AG04450 (cell line): ENCODE data around the gene STK33. TPM values are rescaled to one million over a fixed set of nuclear protein-coding genes. Genes with fewer than 3 reads are reported as not detected.

Experiments used
- CTCF ChIA-PET: fragments of 300-600, 350-600 bp; formaldehyde crosslinking; extraction: SDS; loops from one replicate; lab custom pipeline; 2022; ENCODE audit warnings: antibody characterized with exemption, inconsistent platforms; lab: Charles Lee
- POLR2A ChIA-PET: fragments of 350-600 bp; formaldehyde crosslinking; extraction: SDS; loops from one replicate; lab custom pipeline; 2021; ENCODE audit warnings: antibody characterized with exemption, inconsistent platforms; lab: Yijun Ruan, JAX
- DNase-seq: peaks from one replicate; pipeline ENCODE4 v3.0.0-alpha.2; 2011; ENCODE audit warnings: low read depth, low spot score
- H3K27ac ChIP-seq: one replicate; pipeline ENCODE4 v1.5.1; 2012; ENCODE audit warnings: low read depth, low read length, control low read depth
- H3K27me3 ChIP-seq: one replicate; pipeline ENCODE4 v1.6.0; 2012; ENCODE audit warnings: low read length; ENCODE audit not compliant: control insufficient read depth, insufficient read depth
- H3K4me3 ChIP-seq: 2 replicates; pipeline ENCODE4 v1.5.1; 2011; ENCODE audit warnings: mild to moderate bottlenecking, low read depth, low read length, control low read depth
- H3K9me3 ChIP-seq: 2 replicates; pipeline ENCODE4 v1.5.1; 2012; ENCODE audit warnings: low read length; ENCODE audit not compliant: control insufficient read depth, insufficient read depth
- polyA plus RNA-seq: library from polyadenylated mRNA; depleted of rRNA; stranded (reverse); fragments of >200 nt; gene quantifications from 2 replicates; pipeline ENCODE4 v1.2.3, GENCODE V29; 2011
- TF ChIP-seq, protein P1 (sequence below): IDR thresholded peaks from 2 replicates; pipeline ENCODE4 v1.5.1; 2011; ENCODE audit warnings: low read depth, low read length, control low read depth, inconsistent platforms

Gene STK33
- polyA plus RNA-seq, 1 experiment = 8.3 TPM

DNA sequence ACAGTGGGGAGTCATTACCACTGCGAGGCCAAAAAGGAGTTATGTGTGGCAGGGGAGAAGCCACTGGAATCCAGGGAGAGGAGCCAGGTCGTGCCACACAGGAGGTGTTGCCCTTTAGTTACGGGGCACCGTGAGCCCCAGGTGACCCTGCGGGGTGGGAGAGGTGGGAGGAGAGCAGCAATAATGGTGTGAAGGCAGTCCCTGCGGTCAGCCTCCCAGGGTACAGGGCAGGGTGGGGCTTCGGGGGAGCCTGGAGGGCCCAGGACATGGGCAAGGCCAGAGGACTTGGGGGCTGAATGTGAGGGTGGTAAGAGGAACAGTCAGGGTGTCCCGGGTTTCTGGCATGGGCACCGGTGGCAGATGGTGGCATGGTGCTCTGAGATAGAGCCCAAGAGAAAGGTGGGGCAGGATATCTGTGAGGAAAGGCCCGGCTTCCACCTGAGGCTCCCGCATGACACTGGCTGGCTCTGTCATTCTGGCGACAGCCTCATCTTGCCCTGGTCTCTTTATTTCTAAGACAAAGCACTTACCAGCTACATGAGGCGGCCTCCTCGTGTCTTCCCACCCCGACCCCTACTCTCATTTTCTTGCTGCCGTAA is 247.8 kb downstream of the STK33 start:
- Histone ChIP-seq H3K4me3 (no peak overlapping the region), H3K9me3 (no peaks in the 10 kb centered on the region), H3K27ac (no peak overlapping the region), H3K27me3 (peaks cover 11% of the 10 kb centered on the region)
- TF ChIP-seq, protein P1, sequence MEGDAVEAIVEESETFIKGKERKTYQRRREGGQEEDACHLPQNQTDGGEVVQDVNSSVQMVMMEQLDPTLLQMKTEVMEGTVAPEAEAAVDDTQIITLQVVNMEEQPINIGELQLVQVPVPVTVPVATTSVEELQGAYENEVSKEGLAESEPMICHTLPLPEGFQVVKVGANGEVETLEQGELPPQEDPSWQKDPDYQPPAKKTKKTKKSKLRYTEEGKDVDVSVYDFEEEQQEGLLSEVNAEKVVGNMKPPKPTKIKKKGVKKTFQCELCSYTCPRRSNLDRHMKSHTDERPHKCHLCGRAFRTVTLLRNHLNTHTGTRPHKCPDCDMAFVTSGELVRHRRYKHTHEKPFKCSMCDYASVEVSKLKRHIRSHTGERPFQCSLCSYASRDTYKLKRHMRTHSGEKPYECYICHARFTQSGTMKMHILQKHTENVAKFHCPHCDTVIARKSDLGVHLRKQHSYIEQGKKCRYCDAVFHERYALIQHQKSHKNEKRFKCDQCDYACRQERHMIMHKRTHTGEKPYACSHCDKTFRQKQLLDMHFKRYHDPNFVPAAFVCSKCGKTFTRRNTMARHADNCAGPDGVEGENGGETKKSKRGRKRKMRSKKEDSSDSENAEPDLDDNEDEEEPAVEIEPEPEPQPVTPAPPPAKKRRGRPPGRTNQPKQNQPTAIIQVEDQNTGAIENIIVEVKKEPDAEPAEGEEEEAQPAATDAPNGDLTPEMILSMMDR = no peak
- no peak for DNase-seq
- CTCF ChIA-PET = interaction anchor here (0.7 to 0.8 kb wide), 2 partner anchors 8 to 209 kb away, joined by 3 read pairs; no protein-coding TSS in a partner anchor
- POLR2A ChIA-PET = interaction anchor here (0.8 kb wide), 1 partner anchor 11 kb away, joined by 3 read pairs; no protein-coding TSS in a partner anchor

DNA sequence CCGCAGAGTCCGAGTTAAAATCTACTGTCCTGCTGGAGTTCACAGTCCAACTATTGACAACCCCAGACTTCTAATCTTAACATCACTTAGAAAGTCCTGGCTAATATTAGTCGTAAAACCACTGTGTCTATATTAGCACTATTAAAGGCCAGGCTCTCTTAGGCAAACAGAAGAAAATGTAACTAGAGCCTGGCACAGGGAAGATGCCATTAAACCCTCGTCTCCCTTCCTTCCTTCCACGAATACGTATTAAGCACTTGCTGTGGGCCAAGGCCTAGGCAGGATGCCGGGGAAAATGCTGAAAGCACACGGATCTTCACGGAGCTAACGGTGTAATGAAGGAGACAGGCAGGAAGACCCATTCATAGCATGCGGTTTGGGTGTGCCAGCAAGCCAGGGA is 248.8 kb downstream of the STK33 start:
- POLR2A ChIA-PET = no interaction called here
- CTCF ChIA-PET = no interaction called here

DNA sequence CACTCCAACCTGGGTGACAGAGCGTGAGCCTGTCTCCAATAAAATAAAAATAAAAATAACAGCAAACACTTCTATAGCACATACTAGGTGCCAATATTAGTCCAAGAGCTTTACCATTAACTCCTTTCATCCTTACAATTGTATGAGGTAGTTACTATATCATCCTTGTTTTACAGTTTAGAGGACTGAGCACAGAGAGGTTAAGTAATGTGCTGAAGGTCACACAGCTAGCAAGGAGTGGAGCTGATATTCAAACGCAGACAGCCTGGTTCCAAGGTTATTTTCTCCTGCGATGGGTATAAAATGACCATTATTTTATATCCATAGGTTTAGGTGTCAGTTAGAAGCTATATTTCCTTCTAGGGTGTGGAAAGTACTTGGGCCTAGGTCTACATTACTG is 249.7 kb downstream of the STK33 start:
- H3K27me3 ChIP-seq = peaks cover 12% of the 10 kb centered on the region
- no peaks in the 10 kb centered on the region for H3K9me3 ChIP-seq
- no peak for DNase-seq
- TF ChIP-seq, protein P1 = no peak
- CTCF ChIA-PET = interaction anchor here (1.1 kb wide), 1 partner anchor 81 kb away, joined by 4 read pairs; the partner anchor contains the start of gene LMO1
- H3K27ac ChIP-seq = no peak overlapping the region
- POLR2A ChIA-PET = no interaction called here
- H3K4me3 ChIP-seq = no peak overlapping the region

More for the DNA sequence above, 248.8 kb downstream of the STK33 start:
- H3K27ac ChIP-seq = no peak overlapping the region
- no peaks in the 10 kb centered on the region for H3K9me3 ChIP-seq
- no peak overlapping the region for H3K4me3 ChIP-seq
- no peak for DNase-seq
- TF ChIP-seq, protein P1 = no peak
- H3K27me3 ChIP-seq = peaks cover 12% of the 10 kb centered on the region

DNA sequence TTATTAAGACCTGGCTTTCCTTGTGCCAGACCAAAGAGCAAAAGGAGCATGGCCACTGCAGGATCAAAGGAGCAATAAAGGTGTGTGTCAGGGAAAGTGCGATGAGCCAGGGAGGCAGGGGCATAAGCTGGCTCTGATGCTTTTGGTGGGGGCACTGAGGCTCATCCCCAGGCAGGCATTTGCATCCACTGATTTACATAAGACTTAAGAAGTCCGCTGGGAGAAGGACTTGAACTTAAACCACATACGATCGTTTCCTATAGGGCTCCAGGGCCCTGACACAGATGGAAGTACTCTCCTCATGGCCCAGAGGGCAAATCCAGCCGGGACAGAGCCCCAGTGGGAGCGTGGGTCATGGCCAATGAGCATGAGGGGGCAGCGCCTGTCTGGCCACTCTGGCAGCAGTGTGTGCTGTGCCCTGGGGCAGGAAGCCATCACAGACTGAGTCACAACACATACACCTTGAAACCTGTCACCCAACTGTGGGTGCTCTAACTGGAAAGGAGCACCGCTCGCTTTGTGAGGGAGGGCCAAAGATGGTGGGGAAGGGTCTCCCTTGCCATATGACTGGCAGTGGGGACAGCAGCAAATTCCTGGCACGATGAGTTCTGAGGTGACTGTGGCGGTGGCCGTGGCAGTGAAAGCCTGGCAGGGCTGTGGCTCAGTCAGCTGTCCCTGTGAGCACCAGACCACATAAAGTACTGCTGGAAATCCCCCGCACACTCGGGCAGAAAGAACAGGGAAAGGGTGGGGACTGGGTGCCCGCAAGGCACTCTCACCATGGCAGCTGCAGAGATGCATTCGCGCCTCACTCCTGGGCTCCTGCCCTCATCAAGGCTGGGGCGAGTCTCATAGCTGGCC is 251.0 kb downstream of the STK33 start:
- H3K27ac ChIP-seq = no peak overlapping the region
- ChIA-PET POLR2A (no interaction called here), CTCF (interaction anchor here (0.6 to 1.1 kb wide), 2 partner anchors 80 to 363 kb away, joined by 4 to 5 read pairs; partner anchors contain the start of gene LMO1)
- peaks cover 12% of the 10 kb centered on the region for H3K27me3 ChIP-seq
- no peak for DNase-seq
- TF ChIP-seq, protein P1 = no peak
- H3K9me3 ChIP-seq = no peaks in the 10 kb centered on the region
- H3K4me3 ChIP-seq = no peak overlapping the region

DNA sequence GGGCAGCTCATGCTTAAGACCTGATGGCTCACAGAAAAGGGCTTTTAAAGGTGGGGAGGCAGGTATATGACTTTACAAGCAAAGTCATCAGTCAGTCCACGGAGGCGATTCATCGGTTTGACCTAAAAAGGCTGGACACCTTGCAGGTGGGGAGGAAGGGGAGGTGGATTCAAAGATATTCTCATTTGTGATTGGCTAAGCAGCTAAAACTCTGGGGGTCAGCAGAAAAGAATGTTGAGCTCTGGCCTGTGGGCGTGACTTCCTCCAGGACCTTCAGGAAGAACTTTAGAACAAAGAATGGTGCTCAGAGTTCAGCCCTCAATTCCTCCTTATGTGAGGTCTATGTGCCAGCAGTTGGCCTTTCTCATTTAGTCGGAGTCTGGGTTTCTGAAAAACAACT is 252.0 kb downstream of the STK33 start:
- H3K4me3 ChIP-seq = no peak overlapping the region
- H3K9me3 ChIP-seq = no peaks in the 10 kb centered on the region
- DNase-seq = no peak
- TF ChIP-seq, protein P1 = no peak
- ChIA-PET CTCF (no interaction called here), POLR2A (no interaction called here)
- H3K27me3 ChIP-seq = peaks cover 7% of the 10 kb centered on the region
- H3K27ac ChIP-seq = no peak overlapping the region
